GM19397 (cell line): ENCODE data around the gene CELSR1.

Experiments used
- ATAC-seq: cut with Tn5 transposase; IDR thresholded peaks from one replicate; pipeline ENCODE4 v1.9.1; 2021; ENCODE audit warnings: mild to moderate bottlenecking, moderate library complexity; ENCODE audit not compliant: unreplicated experiment

The CELSR1 gene

DNA sequence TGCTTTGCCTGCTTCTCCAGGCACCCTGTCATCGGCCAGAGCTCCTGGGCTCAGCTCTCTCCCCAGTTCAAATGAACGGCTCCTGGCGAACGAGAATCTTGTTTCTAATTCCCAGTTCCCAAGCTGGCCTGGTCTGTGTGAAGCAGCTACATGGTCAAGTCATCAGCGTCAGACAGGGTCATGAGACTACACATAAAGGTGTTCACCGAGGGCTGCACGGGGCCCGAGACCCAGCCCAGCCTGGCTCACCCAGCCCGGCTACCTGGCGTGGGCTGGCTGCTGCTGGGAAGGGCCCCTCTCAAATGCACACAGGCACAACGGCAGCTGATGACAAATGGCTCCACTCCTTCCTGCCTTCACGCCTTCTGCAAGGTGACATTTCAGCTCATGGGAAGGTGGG is 14.6 kb upstream of the CELSR1 start:
- no peak for ATAC-seq

DNA sequence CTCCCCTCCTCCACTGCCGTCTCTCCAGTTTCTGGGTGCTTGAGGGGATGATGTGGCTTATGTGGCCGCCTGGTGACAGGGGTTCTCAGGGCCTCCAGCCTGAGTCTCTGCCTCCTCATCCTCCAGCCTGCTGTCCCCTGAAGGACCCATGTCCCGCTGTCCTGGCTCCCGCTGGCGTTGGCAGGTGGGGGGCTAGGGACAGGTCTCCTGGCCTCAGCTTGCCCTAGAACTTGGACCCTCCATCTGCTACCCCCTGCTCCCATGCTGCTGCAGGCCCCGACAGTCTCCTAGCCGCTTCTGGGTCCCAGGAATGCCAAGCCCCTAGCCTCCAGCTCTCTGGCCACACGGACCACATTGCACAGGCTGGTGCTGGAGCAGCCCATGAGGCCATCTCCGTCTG is 13.9 kb upstream of the CELSR1 start:
- no peak for ATAC-seq

DNA sequence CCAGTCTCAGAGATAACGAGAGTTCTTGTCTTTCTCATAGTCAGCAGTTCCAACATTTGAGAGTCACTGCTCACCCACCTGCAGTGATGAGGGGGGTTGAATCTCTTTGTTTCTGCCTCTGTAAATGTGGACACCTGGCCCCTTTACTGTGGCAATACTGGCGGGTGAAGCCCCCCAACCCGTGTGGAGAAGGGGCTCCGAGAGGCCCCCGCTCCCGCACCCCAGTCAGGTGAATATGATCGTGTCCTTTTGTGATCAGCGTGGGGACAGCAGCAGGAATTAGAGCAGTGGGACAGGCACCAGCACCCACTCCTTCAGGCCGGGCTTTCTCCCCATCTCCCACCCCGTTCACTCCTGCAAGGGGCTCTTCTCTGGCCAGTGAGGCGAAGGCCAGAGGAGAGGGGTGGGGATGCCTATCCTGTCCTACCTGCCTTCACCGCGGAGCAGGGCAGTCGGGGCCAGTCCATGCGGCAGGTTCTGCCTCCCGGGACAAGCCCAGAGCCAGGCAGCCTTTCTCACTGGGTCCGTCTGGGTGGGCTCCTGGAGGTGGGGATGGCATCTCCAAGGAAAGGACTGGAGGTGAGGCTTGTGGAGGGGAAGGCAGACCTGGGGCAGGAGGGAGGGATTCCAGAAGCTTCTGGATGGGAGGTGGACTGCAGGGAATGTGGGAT is 12.7 kb upstream of the CELSR1 start:
- ATAC-seq = no peak

DNA sequence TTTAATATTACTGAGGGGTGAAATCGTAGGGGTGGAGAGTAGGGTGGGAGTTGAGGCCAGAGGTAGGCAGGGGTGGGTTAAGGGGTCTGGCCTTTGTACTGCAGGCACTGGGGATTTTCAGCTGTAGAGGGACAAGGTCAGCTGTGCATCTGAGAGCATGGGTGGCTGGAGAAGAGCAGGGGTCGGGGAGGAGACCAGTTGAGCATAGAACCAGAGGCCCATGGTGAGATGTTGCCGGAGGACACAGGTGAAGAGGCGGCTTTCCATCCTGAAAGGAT is 12.1 kb upstream of the CELSR1 start:
- ATAC-seq = no peak

DNA sequence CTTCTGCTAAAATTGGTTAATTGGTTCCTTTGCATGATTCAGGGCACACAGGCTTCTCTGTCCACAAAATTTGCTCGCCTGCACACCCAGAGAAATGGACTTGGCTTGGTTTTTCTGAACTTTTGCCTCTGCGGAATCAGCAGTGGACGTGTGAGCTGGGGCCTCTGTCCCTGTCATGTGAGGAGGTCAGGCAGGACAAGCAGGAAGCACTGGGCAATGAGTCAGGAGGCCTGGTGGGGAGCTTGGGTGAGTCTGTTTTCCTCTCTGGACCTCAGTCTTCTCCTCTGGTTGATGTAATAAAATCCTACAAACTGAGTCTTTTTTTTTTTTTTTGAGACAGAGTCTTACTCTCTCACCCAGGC is 10.4 kb upstream of the CELSR1 start:
- ATAC-seq = no peak

DNA sequence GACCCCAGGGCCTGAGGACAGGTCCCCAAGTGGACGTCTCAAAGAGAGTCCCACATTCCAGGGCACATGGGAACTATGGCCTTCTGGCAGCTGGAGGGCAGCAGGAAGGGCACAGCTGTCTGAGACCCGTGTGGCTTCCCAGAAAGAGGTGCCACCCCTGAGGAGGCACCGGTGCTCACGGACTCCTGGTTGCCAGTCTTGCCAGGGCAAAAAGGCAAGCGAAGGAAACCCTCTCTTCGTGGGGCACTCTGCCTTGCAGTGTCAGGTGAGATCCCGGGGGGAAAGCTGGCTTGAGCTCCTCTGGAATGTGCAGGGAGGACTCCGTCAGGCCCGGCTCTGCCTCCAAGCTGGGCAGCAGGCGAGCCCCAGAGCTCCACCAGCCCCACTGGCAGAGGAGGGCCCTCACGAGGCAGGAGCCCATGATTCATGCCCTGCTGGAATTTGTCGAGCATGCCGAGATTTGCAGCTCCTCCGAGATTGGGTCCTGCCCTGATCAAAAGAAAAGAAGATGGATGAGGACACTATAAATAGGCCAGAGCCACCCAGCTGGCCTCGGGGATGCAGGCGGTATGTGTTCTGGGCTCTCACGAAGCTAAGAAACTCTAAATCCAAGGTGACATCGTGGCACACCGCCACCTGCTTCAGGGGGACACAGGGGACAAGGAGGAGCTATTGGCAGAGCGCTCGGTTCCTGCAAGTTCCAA is 9.9 kb upstream of the CELSR1 start:
- no peak for ATAC-seq

DNA sequence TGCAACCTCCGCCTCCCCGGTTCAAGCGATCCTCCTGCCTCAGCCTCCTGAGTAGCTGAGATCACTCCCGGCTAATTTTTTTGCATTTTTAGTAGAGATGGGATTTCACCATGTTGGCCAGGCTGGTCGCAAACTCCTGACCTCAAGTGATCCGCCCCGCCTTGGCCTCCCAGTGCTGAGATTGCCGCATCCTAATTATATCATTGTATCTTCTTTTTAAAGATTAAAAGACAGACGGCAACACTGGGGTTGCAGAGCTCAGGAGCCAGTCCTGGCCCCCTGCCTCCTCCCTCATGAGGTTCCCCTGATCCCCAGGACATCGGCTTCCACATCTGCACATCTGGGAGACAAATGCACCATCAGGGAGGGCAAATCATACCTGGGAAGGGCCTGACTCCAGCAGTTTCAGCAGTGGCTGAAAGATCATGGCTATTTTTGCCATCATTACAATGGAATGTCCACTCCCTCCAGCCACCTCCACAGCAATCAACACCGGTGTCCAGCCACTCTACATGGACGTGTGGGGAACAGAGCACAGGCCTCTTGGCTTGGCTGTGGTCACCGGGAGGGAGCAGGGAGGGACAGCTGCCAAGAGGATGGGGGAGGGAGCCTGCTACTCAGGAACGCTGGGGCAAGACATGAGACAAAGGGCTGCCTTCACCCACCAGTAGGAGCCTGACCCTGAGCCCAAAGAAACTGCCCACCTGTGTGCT is 9.2 kb upstream of the CELSR1 start:
- ATAC-seq = no peak

DNA sequence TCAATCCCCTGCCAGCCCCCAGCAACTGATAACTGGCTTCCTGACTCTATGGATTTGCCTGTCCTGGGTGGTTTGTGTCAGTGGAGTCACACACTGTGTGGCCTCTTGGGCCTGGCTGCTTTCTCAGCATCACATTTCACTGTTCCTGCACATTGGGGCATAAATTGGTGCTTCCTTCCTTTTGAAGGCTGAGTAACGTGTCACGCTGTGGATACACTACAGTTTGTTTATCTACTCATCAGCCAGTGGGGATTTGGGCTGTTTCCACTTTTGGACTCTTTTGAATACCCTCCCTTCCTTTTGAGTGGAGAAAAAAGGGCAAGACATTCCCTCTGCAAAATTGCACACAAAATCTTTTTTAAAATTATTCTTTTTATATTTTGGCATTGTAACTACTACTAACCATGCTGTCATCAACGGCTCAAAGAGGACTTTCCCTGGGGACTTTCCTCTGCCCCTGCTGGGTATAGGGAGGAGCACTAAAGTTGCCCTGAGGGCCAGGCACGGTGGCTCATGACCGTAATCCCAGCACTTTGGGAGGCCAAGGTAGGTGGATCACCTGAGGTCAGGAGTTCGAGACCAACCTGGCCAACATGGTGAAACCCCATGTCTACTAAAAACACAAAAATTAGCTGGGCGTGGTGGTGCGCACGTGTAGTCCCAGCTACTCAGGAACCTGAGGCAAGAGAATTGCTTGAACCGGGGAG is 7.8 kb upstream of the CELSR1 start:
- ATAC-seq = no peak

DNA sequence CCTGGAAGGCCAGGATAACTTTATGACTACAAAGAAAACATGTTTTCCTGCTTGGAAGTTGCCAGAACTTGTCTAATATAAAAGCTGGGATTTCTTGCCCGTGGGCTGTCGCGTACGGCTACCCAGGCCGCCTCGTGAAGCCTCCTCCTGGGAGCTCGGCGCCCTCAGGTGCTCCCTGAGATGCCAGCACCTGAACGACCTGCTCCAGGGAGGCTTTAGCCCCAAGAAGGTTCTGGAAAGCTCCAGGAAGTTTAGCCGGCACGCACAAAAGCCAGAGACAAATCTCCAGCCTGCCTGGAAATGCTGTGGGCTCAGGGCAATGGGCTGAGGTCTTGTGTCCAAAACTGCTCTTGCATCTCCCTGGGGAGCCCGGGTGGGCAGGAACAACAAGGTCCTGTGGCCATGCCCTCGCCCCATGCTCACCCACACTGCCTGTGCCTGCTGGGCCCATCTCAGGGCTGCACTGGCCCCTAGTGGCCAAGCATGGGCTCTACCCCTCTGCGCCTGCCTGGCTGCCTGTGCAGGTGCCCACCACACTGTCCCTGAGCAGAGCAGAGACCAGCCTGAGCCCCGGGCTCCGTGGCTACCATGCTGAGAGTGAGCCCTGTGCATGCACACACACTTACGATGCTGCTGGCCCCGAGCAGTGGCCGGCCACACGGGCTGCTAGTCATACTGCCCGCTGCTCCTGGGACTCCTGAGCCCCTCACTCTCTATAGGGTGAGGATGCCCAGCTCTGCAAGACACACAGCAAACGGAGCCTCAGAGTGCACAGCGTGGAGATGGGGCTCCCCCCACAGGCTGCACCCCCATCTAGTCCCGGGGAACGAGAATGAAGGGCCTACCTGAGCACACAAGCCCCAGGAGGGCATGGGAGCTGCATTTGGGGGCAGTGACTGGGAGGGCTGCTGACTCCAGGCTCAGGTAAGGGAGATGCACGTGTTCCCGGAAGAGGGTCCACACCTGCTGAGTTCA is 4.9 kb upstream of the CELSR1 start:
- peak; percentile 55 for ATAC-seq

DNA sequence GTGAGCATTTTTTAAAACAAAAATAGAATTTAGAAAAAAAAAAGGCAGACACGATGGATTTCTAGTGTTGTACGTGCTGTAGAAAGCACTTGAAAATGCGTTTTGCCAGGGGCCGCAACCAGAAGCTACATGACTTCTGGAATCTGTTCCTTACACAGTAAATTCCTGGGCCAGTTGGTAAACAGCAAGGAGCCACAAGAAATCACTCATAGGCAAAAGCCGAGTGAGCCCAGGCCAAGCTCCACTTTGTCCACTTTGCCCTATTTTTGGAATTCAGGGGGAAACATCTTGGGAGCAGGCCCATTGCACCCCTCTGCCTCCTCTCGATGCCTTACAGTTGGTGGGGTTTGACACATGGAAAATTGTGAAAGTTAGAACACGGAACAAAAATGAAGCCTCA is 4.1 kb upstream of the CELSR1 start:
- no peak for ATAC-seq

DNA sequence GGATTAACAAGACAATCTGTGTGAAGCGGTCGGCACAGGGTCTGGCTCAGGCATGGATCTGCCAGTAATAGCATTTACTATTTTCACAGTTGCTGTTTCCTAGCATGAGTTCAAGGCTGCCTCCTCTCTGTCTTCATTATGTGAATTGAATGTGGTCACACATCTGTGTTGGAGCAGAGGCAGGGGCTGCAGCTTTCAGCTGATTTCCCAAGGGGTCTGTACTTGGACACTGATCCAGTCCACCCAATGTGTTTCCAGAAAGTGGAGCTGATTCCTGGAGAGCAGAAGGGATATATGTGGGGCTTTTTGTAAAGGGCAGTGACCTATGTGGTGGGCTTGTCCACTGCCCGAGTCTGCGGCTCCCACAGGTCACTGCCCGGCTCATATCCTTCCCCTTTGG is 3.5 kb upstream of the CELSR1 start:
- no peak for ATAC-seq

DNA sequence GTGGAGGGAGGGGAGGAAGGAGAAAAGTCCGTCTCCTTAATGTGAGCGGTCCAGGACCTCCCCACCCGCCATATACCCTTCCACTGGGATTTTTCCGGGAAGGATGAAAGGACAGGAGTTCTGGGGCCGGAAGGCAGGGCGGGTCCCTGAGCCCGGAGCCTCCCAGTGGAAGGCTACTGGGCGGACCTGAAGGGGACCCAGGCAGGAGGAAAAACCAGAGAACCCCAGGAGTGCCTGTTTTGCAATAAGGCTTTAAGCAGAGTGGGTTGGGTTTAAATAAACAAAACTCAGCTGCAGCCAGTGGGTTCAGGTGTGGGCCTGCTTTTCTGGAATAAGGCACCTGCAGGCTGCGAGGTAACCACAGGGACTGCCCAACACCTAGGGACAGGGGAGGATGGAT is 1.7 kb upstream of the CELSR1 start:
- no peak for ATAC-seq

DNA sequence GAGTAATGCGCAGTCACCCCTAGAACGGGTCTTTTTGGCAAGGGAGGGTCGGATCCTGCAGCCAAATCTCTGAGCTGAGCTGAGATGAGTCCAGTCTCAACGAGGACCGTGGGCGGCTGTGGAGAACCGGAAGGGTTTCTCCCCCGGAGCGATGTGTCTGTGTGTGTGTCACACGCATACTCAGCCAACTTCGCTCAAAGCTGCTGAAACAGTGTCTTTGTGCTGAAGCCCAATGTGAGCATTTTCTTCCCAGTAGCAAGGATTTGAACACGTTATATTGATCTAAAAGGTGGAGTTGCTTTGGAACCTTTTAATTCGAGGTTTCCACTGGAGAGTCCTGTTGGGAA is 1.4 kb upstream of the CELSR1 start:
- no peak for ATAC-seq

DNA sequence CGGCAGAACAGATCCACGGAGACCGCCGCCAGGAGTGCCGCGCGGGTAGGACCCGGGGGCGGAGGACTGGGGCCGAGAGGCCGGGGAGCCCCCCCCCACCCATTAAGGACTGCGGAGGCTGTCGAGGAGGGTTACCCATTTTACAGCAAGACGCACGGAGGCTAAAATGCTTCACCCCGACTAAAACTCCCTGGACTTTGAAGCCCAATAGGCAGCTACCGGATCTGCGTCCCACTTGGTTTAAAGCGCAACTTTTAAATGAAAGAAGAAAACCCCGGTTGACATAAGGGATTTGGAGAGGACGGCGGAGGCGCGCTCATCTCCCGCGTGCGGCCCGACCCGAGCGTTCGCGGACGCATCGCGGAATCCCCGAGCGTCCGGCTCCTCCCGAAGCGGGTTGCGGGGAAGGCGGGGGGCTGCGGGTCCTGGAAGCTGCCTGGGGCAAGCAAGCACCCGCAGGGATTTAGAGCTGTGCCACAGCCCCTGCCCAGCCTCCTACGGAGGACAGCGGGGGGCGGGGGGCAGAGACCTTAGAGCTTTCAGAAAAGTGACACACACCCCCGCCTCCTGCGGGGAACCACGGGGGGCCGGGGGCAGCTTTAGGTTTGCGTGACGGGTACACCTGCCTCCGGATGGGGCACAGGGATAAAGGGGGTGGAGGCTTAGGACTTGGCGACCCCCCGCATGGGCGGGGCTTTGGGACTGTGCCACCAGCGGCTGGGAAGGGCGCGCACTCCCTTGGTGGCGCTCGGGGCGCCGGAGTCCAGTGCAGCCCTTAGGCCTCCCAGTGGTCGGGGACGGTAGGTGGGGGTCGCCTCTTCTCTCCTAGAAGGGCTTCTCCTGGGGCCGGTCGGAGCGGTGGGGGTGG is 760 bp upstream of the CELSR1 start:
- no peak for ATAC-seq

DNA sequence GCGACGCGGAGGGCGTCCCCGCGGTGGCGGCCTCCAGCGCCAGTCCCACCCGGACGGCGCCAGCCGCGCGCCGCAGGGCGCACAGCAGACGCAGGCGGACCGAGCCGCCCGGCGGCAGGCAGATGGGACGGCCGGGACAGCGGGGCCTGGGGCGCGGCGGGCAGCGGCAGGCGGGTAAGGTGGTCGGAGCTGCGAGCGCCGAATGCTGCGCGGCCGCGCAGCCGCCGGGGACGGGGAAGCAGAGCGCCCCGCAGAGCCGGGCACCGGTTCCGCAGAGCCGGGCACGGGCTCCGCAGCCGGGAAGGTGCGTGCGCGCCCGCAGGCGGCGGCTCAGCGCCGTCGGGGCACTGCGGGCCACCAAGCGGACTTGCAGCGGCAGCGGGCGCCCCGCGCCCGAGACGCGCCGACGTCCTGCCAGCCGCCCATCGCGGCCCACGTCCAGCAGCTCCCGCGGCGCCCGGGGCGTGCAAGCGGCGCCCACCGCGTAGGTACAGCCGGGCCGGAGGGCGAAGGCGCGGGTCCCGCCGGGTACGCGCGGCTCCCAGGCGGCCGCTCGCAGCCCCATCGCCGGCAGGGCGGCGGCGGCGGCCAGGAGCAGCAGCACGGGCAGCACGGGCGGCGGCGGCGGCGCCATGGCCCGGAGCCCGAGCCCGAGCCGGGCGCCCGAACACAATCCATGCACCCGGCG is 739 bp downstream of the CELSR1 start:
- ATAC-seq = no peak

DNA sequence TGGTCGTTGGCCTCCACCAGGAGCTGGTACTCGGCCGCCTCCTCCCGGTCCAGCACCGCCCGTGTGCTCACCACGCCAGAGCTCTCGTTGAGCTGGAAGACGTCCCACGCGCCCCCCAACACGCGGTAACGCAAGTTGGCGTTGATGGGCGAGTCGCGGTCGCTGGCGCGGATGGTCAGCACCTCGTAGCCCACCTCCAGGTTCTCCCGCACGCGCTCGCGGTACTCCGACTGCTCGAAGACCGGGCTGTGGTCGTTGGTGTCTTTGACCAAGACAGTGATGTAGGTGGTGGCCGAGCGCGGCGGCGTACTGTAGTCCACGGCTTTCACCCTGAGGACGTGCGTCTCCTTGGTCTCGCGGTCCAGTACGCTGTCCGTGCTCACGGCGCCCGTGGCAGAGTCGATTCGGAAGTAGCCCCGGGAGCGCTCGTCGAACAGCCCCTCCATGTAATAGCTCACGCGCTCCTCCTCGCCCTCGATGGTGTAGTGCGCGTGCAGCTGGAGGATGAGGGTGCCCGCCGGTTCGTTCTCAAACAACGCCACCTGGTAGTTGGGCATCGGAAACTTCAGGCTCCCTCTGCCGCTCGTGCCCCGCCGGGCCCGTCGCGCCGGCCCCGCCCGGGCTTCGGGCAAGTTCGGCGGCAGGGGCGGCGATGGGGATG is 1.4 kb downstream of the CELSR1 start:
- ATAC-seq = no peak

DNA sequence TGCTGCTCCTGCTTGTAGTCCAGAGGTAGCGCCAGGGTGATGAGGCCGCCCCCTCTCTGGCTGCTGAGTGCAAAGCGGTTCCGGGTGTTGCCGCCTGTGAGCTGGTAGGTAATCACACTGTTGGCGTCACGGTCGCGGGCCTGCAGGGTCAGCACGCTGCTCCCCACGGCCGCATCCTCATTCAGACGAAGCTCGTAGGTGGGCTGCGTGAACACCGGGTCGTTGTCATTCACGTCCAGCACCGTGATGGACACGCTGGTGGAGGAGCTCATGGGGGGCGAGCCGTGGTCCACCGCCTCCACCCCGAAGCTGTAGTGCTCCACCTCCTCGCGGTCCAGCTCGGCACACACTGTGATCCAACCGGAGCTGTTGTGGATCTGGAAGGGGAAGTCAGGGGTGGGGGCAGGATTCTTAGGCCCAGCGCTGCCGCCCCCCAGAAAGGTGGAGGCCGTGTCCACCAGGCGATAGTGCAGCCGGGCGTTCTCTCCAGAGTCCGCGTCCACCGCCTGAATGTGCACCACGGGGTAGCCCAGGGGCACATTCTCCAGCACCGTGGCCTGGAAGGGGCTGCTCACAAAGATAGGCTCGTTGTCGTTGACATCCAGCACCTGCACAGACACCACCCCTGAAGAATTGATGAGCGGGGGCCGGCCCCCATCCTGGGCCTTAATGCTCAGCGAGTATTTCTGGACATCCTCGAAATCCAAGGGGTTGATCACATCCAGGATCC is 2.4 kb downstream of the CELSR1 start:
- no peak for ATAC-seq

DNA sequence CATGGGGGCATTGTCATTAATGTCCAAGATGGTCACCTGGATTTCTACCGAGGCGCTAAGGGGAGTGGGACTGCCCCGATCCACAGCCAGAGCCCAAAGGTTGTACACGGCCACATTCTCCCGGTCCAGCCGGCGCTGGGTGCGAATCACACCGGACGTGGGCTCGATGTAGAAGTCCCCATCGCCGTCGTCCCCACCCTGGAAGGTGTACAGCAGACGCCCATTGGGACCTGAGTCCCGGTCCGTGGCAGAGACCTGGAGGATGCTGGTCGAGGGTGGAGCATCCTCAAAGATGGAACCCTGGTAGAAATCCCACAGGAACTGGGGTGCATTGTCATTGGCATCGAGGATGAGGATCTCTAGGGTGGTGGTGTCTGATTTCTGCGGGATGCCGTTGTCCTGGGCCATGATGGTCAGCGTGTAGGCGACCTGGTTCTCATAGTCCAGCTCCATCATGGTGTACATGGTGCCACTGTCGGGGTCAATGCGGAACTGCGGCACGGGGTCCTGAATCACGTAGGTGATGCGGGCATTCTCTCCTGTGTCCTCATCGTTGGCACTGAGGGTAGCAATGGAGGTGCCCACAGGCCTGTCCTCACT is 3.1 kb downstream of the CELSR1 start:
- ATAC-seq = no peak
